A549 (cell line): ENCODE data around the gene LRCOL1. TPM values are rescaled to one million over a fixed set of nuclear protein-coding genes. Genes with fewer than 3 reads are reported as not detected.

Experiments used
- ATAC-seq, 2 experiments: fragments of 200-7000 bp in 1 of 2; fragments of >200 bp in 1 of 2; cut with Nextera tagmentation in 1 of 2; cut with Tn5 transposase in 1 of 2; 3 replicates each; pipeline versions ENCODE4 v1.8.0 to v1.9.1; 2018 to 2020; ENCODE audit warnings: mild to moderate bottlenecking in 1 of 2, moderate library complexity in 1 of 2
- CTCF ChIA-PET: fragments of 300-600 bp; sonication (Branson Sonifier 250); formaldehyde crosslinking; extraction: SDS; loops from one replicate; lab custom pipeline; 2021; ENCODE audit warnings: antibody characterized with exemption, inconsistent platforms; lab: Yijun Ruan, JAX
- POLR2A ChIA-PET: fragments of 350-600 bp; formaldehyde crosslinking; extraction: SDS; loops from one replicate; lab custom pipeline; 2021; ENCODE audit warnings: antibody characterized with exemption, inconsistent platforms; lab: Yijun Ruan, JAX
- DNase-seq, 2 experiments: peaks; one replicate each; pipeline versions ENCODE4 v3.0.0 to v3.0.0-alpha.2; 2011 to 2016; ENCODE audit warnings: low read depth in 1 of 2, low spot score in 1 of 2
- FAIRE-seq: peaks from 2 replicates; lab custom pipeline; 2011; peaks lifted over from hg19 to GRCh38; lab: Jason Lieb, UNC
- H3K27ac ChIP-seq, 2 experiments: fragments of >200 bp; sonication (Bioruptor Twin); formaldehyde crosslinking; 3 replicates each; pipeline ENCODE4 v1.5.1; 2016 to 2017
- H3K4me1 ChIP-seq: fragments of >200 bp; sonication (Bioruptor Twin); formaldehyde crosslinking; 3 replicates; pipeline ENCODE4 v1.6.1; 2016
- H3K4me2 ChIP-seq: fragments of >200 bp; sonication (Bioruptor Twin); formaldehyde crosslinking; 3 replicates; pipeline ENCODE4 v1.6.1; 2016
- H3K4me3 ChIP-seq: fragments of >200 bp; sonication (Bioruptor Twin); formaldehyde crosslinking; 3 replicates; pipeline ENCODE4 v1.5.1; 2016
- H3K9me3 ChIP-seq: fragments of >200 bp; sonication (Bioruptor Twin); formaldehyde crosslinking; 3 replicates; pipeline ENCODE4 v1.6.1; 2016
- CHD2 ChIP-seq: fragments of 150-350 bp; IDR thresholded peaks from 2 replicates; pipeline ENCODE4 v1.6.1; 2014; ENCODE audit warnings: low read length; ENCODE audit not compliant: partially characterized antibody
- EHF ChIP-seq: fragments of 250-450 bp; sonication (Bioruptor Pico); IDR thresholded peaks from 2 replicates; pipeline ENCODE4 v1.5.0; 2020; ENCODE audit warnings: mild to moderate bottlenecking
- EP300 ChIP-seq, 2 experiments: fragments of >200 bp; sonication (Bioruptor Twin); formaldehyde crosslinking; IDR thresholded peaks; 2 replicates in 1 of 2; 3 replicates in 1 of 2; pipeline ENCODE4 v1.6.1; 2016 to 2017
- ESRRA ChIP-seq: fragments of 150-350 bp; IDR thresholded peaks from 2 replicates; pipeline ENCODE4 v1.6.1; 2014; ENCODE audit warnings: mild to moderate bottlenecking, low read length, borderline replicate concordance
- FOSL2 ChIP-seq, 2 experiments: fragments of 450-650 bp in 1 of 2; fragments of >200 bp in 1 of 2; sonication (Bioruptor Twin) in 1 of 2; formaldehyde crosslinking; IDR thresholded peaks; 2 replicates each; pipeline versions ENCODE4 v1.5.0 to v1.6.1; 2016 to 2020; ENCODE audit warnings: mild to moderate bottlenecking in 1 of 2, moderate library complexity in 1 of 2
- JUNB ChIP-seq: fragments of >200 bp; sonication (Bioruptor Twin); formaldehyde crosslinking; IDR thresholded peaks from 2 replicates; pipeline ENCODE4 v1.6.1; 2016
- KDM1A ChIP-seq: fragments of 200-600 bp; sonication (generic); IDR thresholded peaks from 2 replicates; pipeline ENCODE4 v1.6.1; 2016; ENCODE audit warnings: low read depth, mild to moderate bottlenecking
- PBX3 ChIP-seq: IDR thresholded peaks from 2 replicates; pipeline ENCODE4 v1.6.1; 2012
- REST ChIP-seq: fragments of 200-600 bp; sonication (generic); IDR thresholded peaks from 2 replicates; pipeline ENCODE4 v1.6.1; 2016; ENCODE audit warnings: antibody characterized with exemption, mild to moderate bottlenecking, moderate library complexity
- WGBS: methylation state at CpG from one replicate; pipeline ENCODE4 v1.1.6; 2017; ENCODE audit errors: missing lambda C conversion rate; 5-methylcytosine and 5-hydroxymethylcytosine counted together
- polyA plus RNA-seq, 4 experiments: library from polyadenylated mRNA; depleted of rRNA in 3 of 4; stranded (reverse); fragments of >200 nt; fragmentation: RNase III in 1 of 4; extraction: RNeasy Plus Mini Kit Qiagen cat#74134 plus additional on column Dnase treatment in 1 of 4; gene quantifications; 2 replicates in 3 of 4; 3 replicates in 1 of 4; pipeline ENCODE4 v1.2.3, GENCODE V29; 2011 to 2017
- TF ChIP-seq, protein P1 (sequence below): IDR thresholded peaks from 2 replicates; pipeline ENCODE4 v1.6.1; 2012; ENCODE audit warnings: low read depth, borderline replicate concordance
- TF ChIP-seq, protein P2 (sequence below): fragments of >200 bp; sonication (Bioruptor Twin); formaldehyde crosslinking; IDR thresholded peaks from 3 replicates; pipeline ENCODE4 v1.5.1; 2016

The LRCOL1 gene
- polyA plus RNA-seq, 2 of the 4 experiments (the other 2 are of a cell fraction) = not detected

GRCh38 chr12:132624186-132624855, 13.9 kb upstream of the LRCOL1 start:
- POLR2A ChIA-PET = no interaction called here

More at GRCh38 chr12:132624186-132624855, 13.9 kb upstream of the LRCOL1 start:
- TF ChIP-seq CHD2 = no peak
- no peak for TF ChIP-seq EHF (CRISPR knock-in tag)
- no peak for TF ChIP-seq PBX3
- TF ChIP-seq KDM1A = no peak
- TF ChIP-seq FOSL2 (IDR thresholded peaks at IDR 0.05) = no peak
- TF ChIP-seq FOSL2 (CRISPR knock-in tag; IDR thresholded peaks at IDR 0.05) = no peak
- no peak for TF ChIP-seq ESRRA
- TF ChIP-seq REST = no peak
- no peak for TF ChIP-seq JUNB
- TF ChIP-seq, protein P1, sequence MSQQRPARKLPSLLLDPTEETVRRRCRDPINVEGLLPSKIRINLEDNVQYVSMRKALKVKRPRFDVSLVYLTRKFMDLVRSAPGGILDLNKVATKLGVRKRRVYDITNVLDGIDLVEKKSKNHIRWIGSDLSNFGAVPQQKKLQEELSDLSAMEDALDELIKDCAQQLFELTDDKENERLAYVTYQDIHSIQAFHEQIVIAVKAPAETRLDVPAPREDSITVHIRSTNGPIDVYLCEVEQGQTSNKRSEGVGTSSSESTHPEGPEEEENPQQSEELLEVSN = no peak
- TF ChIP-seq, protein P2, sequence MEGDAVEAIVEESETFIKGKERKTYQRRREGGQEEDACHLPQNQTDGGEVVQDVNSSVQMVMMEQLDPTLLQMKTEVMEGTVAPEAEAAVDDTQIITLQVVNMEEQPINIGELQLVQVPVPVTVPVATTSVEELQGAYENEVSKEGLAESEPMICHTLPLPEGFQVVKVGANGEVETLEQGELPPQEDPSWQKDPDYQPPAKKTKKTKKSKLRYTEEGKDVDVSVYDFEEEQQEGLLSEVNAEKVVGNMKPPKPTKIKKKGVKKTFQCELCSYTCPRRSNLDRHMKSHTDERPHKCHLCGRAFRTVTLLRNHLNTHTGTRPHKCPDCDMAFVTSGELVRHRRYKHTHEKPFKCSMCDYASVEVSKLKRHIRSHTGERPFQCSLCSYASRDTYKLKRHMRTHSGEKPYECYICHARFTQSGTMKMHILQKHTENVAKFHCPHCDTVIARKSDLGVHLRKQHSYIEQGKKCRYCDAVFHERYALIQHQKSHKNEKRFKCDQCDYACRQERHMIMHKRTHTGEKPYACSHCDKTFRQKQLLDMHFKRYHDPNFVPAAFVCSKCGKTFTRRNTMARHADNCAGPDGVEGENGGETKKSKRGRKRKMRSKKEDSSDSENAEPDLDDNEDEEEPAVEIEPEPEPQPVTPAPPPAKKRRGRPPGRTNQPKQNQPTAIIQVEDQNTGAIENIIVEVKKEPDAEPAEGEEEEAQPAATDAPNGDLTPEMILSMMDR = no peak
- TF ChIP-seq EP300 (IDR thresholded peaks at IDR 0.05) = no peak
- Histone ChIP-seq H3K4me3 (no peak overlapping the region), H3K4me2 (no peak overlapping the region), H3K27ac (no peak overlapping the region), H3K4me1 (no peaks in the 10 kb centered on the region; the same call in 2 of the 3 replicates), H3K9me3 (no peaks in the 10 kb centered on the region)
- WGBS = 93% methylated on average over 22 of the region's 22 CpGs
- ATAC-seq = no peak
- FAIRE-seq = no peak
- DNase-seq = no peak
- CTCF ChIA-PET = interaction anchor here (1.5 to 2.8 kb wide), 2 partner anchors 10 to 209 kb away, joined by 3 to 15 read pairs; no protein-coding TSS in a partner anchor
